NCI-H526 (cell line): ENCODE measurements around the gene MYO1H.
A peak's percentile ranks its signal among the peaks of the same experiment; 100 is the strongest.
"Not testable (repeated sequence)": the region's sequence is repeated elsewhere in the genome, so short reads cannot be mapped to it uniquely, and the experiment has no call there.

ENCODE experiments used
- DNase-seq, 2 experiments: peaks; one replicate each; lab custom pipeline; 2025; lab: John Stamatoyannopoulos, UW

The MYO1H gene

DNA sequence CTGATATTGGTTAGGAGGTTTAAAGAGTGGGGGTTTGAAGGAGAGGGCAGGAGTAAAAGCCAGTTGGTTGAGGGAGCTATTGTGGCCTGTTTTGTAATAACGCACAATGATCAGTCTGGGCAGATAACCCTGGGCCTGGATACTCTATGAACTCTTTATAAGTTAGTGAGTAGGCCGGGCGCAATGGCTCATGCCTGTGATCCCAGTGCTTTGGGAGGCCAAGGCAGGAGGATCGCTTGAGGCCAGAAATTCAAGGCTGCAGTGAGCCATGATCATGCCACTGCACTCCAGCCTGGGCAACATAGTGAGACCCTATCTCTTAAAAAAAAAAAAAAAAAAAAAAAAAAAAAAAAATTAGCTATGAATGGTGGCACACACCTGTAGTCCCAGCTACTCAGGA, 58.4 kb downstream of the MYO1H start:
- not testable (repeated sequence) for DNase-seq

- DNase-seq, result no peak
Observed at GRCh38 chr12:109418848-109419480, 71.3 kb downstream of the MYO1H start.

GRCh38 chr12:109421355-109422087, 73.8 kb downstream of the MYO1H start:
- DNase-seq, result no peak

- no peak for DNase-seq
Observed at GRCh38 chr12:109422251-109422650, 74.6 kb downstream of the MYO1H start.

DNA sequence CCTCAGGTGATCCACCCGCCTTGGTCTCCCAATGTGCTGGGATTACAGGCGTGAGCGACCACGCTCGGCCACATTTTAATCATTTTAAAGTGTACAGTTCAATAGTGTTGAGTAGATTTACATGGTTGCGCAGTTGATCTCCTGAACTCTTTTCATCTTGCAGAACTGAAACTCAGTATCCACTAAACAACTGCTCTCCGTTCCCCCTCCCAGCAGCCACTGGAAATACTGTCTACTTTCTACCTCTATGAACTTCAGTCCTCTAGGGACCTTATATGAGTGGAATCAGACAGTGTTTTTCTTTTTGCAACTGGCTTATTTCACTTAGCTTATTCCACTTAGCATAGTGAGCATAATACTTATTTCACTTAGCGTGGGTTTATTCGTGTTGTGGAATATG, 75.7 kb downstream of the MYO1H start:
- DNase-seq, result no peak

DNA sequence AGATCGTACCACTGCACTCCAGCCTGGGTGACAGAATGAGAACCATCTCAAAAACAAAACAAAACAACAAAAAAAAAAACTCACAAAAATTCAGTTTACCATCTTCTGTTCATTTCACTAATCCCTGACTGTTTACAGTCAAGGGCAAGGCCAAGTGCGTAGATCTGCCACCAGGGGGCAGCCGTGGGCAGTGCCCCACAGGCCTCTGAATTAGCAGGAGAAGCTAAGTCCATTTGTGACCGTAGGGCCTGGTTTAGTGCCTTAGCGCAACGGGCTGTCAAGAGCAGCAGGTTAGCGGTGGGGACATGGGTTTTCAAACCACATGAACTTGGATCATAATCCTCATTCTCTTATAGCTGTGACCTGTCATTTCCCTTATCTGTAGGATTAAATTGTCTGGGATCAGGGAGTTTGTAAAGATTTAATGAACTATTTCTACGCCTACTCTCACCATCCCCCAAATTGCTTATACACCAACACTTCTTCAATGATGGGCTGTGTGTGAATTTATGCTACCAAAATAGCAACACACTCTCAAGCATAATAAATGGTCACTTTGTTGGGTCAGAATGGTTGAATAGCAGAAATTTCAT, 80.4 kb downstream of the MYO1H start:
- DNase-seq, result peak; percentile 11 to 79

GRCh38 chr12:109428804-109429203, 81.1 kb downstream of the MYO1H start:
- DNase-seq, result not testable (repeated sequence)

- DNase-seq, result no peak
Observed at GRCh38 chr12:109430244-109430643, 82.5 kb downstream of the MYO1H start.

DNA sequence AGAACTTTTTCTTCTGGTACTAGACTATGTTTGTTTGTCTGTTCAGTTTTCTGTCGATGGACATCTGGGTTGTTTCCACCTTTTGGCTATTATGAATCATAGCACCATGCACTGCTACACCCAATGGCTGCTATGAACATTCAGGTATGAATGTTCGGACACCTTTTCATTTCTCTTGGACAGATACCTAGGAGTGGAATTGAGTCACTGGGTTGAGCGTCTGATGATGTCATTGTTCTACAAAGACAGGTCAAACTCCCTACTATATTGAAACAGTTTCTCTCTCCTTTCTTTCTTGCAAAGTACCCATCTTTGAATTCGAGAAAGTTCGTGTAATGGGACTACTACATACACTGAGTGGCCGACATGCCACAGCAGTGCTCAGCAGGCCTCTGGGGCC, 84.7 kb downstream of the MYO1H start:
- DNase-seq, result no peak

DNA sequence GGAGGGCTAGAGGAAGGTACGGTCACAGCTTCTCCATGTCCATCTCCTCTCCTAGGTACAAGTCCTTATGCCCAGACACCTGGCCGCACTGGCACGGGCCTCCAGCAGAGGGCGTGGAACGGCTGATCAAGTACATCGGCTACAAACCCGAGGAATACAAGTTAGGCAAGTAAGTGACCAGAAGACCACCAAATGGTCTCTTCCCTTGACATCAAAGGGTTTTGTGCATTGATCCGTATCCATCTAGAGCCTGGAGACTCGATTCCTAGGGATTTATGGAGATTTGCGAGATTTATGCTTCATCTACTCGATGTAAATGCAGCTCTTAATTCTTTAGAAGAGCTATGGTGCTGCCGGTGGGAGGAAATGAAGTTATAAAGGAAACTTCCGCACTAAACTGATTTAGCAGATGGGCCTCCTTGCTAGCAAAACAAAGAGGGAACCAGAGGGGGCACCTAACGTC, 85.2 kb downstream of the MYO1H start:
- peak; percentile 55 to 86 for DNase-seq

DNA sequence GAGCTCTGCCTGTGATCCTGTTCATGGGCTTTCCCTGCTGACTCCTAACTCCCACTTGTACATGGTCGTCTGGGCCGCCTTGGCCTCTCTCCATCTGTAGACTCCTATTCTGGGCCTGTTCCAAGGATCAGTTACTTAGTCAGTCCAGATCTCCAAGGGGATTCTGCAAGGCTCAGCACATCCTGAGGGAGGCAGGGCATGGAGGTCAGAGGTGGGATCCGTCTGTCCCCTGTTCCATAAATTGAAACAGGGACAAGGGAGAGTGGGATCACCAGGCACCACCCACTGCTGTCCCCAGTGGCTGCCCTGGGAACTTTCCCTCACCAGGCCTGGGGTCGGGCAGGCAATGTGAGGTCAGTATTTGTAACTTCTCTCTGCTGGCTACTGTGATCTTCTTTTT, 85.9 kb downstream of the MYO1H start:
- no peak for DNase-seq

DNA sequence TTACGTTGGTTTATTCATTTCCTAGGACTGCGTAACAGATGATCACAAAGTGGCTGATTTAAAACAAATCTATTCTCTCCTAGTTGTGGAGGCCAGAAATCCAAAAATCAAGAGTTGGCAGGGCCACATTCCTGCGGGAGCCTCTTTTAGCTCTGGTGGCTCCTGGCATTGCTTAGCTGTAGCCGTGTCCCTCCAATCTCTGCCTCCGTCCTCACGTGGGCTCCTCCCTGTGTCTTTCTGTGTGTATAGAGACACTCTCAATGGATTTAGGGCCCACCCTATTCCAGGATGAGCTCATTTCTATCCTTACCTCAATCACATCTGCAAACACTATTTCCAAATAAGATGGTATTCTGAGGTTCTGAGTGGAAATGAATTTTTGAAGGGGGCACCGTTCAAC, 86.9 kb downstream of the MYO1H start:
- DNase-seq, result no peak

DNA sequence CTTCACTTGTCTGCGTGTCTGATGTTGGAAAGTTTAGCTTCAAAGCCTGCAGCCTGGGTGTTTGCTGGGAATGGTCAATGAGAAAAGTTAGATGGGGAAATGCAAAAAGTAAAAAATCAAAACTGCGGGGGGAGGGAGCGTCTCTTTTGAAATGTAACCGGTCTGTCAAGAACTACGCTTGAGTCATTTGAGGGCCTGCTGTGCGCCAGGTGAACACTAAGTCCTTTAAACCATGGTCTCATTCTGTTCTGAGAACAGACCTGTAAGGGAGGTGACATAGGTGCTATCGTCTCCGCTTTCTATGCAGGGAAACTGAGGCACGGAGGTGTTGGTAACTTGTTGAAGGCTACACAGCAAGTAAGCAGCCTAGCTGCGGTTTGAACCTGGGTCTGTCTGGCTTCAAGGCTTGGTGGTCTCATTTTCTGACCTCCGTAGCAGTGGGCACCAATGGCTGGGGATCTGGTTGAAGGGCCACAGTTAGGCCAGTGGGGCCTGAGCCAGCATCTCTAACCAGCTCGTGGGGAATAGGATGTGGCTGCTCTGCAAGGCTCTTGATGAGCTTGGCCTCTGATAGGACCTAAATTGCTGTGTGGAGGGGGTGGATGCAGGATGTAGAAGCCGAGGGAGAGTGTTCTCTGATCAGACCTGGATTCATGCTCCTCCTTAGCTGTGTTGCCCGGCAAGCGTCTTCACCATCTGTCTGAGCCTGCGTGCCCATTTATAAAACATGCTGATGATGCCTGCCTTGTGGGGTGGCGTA, 87.9 kb downstream of the MYO1H start:
- DNase-seq, result no peak

DNA sequence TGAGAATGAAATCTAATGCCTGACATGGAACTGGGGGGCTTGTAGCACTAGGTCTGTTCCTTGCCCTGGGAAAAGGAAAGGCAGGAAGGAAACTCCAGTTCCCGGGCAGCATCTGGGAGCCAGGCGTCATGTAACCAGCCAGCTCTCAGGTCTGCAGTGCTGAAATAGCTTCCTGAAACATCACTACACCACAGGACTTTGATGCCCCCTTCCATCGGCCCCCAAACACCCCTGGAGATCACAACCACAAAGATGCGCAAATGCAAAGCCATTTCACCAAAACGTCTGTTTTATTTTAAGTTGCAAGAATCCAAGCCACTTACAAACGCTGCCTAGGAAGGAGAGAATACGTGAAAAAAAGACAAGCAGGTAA, 88.5 kb downstream of the MYO1H start:
- no peak for DNase-seq

- no peak for DNase-seq
Observed at GRCh38 chr12:109439181-109439580, 91.5 kb downstream of the MYO1H start.

- not testable (repeated sequence) for DNase-seq
Observed at GRCh38 chr12:109439951-109440350, 92.3 kb downstream of the MYO1H start.

DNA sequence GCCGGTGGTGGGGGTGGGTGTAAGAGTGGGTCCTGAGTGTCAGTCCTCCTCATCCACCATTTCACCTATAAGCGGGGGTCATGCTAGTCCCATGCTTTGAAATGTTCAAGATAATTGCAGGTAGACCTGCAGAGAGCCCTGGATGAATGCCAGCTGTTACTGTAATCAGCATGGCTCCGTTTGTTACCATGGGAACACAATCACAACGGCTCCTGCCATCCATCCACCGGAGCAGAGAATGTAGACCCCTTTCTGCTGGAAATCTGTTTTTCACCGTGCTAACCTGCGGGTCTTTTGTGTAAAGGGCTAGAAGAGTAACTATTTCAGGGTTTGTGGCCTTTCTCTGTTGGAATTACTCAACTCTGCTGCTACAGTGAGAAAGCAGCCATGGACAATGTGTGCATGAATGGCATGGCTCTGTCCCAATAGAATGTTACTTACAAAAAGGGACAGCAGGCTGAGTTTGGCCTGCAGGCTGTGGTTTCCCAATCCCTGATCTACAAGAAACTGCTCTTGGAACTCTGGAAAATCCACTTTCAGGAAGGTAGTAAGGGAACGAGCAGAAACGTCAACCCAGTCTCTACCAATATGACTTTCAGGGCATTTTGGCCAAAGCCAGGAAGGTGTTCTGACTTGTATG, 93.3 kb downstream of the MYO1H start:
- DNase-seq, result no peak

DNA sequence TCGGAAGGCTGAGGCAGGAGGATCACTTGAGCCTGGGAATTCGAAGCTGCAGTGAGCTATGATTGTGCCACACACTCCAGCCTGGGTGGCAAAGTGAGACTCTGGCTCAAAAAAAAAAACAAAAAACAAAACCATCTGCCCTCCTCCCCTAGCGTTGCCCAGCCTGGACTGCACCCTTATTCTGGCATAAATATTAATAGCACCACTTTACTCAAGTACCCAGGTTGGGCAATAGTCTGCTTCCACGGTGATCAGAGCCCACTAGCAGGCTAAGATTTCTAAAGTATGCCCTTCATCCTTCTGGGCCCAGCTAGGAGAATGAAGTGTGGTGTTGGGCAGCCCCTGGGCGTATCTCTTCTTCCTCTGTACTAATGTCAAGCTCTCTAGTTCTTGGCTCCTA, 96.1 kb downstream of the MYO1H start:
- DNase-seq, result no peak

DNA sequence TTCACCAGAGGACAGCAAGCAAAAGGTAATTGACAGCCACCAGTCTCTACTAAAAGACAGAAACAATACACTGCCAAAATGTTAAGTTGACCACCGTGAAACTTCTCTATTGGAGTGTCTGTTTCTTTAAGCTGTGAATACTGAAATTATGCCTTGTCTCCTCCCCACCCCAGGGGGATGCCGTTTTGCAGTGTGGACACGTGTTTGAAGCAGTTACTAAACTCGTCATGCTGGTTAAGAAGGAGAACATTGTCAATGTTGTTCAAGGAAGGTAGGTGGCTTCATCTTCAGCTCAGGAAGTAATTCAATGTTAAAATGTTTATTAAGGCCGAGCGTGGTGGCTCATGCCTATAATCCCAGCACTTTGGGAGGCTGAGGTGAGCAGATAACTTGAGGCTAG, 96.6 kb downstream of the MYO1H start:
- DNase-seq, result no peak

DNA sequence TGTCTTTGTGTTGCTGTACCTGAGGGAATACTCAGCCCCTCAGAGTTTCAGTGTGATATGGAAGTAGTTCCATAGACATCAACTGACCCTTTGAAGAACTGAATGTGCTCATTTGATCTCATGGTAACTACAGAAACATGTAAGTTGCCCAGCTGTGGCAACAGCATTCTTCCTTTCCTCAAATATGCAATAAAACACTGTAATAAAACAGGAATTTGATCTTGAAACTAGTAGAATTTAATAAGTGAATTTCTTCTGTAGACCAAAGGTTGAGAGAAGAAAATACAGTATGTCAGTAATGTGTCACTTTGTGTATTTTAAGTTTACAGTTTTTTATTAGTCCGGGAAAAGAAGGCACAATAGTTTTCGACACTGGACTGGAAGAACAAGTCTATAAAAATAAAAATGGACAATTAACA, 97.5 kb downstream of the MYO1H start:
- DNase-seq, result no peak

GRCh38 chr12:109446869-109447268, 99.2 kb downstream of the MYO1H start:
- DNase-seq, result no peak

DNA sequence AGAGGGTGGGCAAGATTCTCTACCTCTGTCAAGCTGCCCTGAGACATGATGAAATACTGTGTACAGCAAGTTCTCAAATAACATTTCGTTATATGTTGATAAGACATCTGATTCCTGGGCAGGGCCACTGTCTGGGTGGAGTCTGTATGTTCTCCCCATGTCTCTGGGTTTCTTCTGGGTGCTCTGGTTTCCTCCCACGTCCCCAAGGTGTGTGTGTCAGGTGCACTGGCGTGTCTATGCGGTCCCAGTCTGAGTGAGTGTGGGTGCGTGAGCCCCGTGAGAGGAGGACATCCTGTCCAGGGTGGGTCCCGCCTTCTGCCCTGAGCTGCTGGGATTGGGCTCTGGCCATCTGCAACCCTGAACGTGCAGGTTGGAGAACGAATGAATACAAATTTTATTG, 99.8 kb downstream of the MYO1H start:
- DNase-seq, result no peak
